OCI-LY3 (cell line): Measurements from ENCODE around the gene FAM131A.

Source experiments
- H2AFZ ChIP-seq: fragments of 200-600, 300-600 bp; shearing (Covaris generic); 2 replicates; pipeline ENCODE4 v1.6.0; 2014; ENCODE audit warnings: antibody characterized with exemption, low read depth, low read length
- H3K27ac ChIP-seq: fragments of 200-600, 300-600 bp; sonication (generic); 2 replicates; pipeline ENCODE4 v1.5.1; 2014; ENCODE audit warnings: mild to moderate bottlenecking, low read length, moderate library complexity, mixed read lengths
- H3K27me3 ChIP-seq: fragments of 200-600, 300-600 bp; sonication (generic); 2 replicates; pipeline ENCODE4 v1.6.1; 2014; ENCODE audit warnings: low read depth, low read length, mixed read lengths
- H3K36me3 ChIP-seq: fragments of 200-600, 300-600 bp; sonication (generic); replicated peaks from 2 replicates; pipeline ENCODE3; 2014; ENCODE audit warnings: low read depth, low read length, mixed read lengths
- H3K4me1 ChIP-seq: fragments of 300-600, 200-600 bp; sonication (generic); 2 replicates; pipeline ENCODE4 v1.6.1; 2014; ENCODE audit warnings: low read length, mixed read lengths
- H3K4me2 ChIP-seq: fragments of 200-600, 300-600 bp; sonication (generic); 2 replicates; pipeline ENCODE4 v1.6.1; 2014; ENCODE audit warnings: low read length, mixed read lengths
- H3K4me3 ChIP-seq: fragments of 300-600, 200-600 bp; sonication (generic); 2 replicates; pipeline ENCODE4 v1.5.1; 2014; ENCODE audit warnings: antibody characterized with exemption, mild to moderate bottlenecking, low read length, moderate library complexity
- H3K79me2 ChIP-seq: fragments of 300-600, 200-600 bp; shearing (Covaris generic); 2 replicates; pipeline ENCODE4 v1.6.1; 2014; ENCODE audit warnings: mild to moderate bottlenecking, low read length, mixed read lengths
- H3K9ac ChIP-seq: fragments of 300-600, 200-600 bp; shearing (Covaris generic); 2 replicates; pipeline ENCODE4 v1.6.0; 2014; ENCODE audit warnings: mild to moderate bottlenecking, low read length, moderate library complexity
- H3K9me3 ChIP-seq: fragments of 200-600, 300-600 bp; shearing (Covaris generic); 2 replicates; pipeline ENCODE4 v1.6.1; 2014; ENCODE audit warnings: low read length, mixed read lengths; ENCODE audit not compliant: insufficient read depth
- H4K20me1 ChIP-seq: fragments of 200-600, 300-600 bp; sonication (generic); 2 replicates; pipeline ENCODE4 v1.6.1; 2016; ENCODE audit warnings: low read length, mixed read lengths; ENCODE audit not compliant: insufficient read depth
- CTCF ChIP-seq: fragments of 200-600, 300-600 bp; sonication (generic); IDR thresholded peaks from 2 replicates; pipeline ENCODE4 v1.5.1; 2014; ENCODE audit warnings: antibody characterized with exemption, low read length, low read depth
- EZH2phosphoT487 ChIP-seq: fragments of 200-600 bp; shearing (Covaris generic); IDR thresholded peaks from 2 replicates; pipeline ENCODE4 v1.6.1; 2018; ENCODE audit warnings: antibody characterized with exemption, mixed run types, low read depth

The FAM131A gene

GRCh38 chr3:184352897-184353545 is 15.6 kb downstream of the FAM131A start:
- Histone ChIP-seq H3K9me3 (no peaks in the 10 kb centered on the region), H3K36me3 (peaks cover 5% of the 10 kb centered on the region), H3K27ac (no peak overlapping the region), H3K9ac (no peak overlapping the region), H4K20me1 (no peaks in the 10 kb centered on the region), H3K4me1 (no peaks in the 10 kb centered on the region), H3K27me3 (no peaks in the 10 kb centered on the region), H3K4me2 (no peak overlapping the region), H3K4me3 (no peak overlapping the region), H3K79me2 (no peaks in the 10 kb centered on the region), H2AFZ (no peak overlapping the region)
- TF ChIP-seq EZH2phosphoT487 (no peak), CTCF (no peak)

- no peaks in the 10 kb centered on the region for H3K9me3 ChIP-seq
- H3K4me3 ChIP-seq: no peak overlapping the region
- no peaks in the 10 kb centered on the region for H3K4me1 ChIP-seq
- H4K20me1 ChIP-seq: no peaks in the 10 kb centered on the region
- H3K4me2 ChIP-seq: no peak overlapping the region
- no peak overlapping the region for H2AFZ ChIP-seq
- H3K36me3 ChIP-seq: peaks cover 5% of the 10 kb centered on the region
- H3K9ac ChIP-seq: no peak overlapping the region
- no peak overlapping the region for H3K27ac ChIP-seq
- H3K79me2 ChIP-seq: no peaks in the 10 kb centered on the region
- H3K27me3 ChIP-seq: no peaks in the 10 kb centered on the region
- TF ChIP-seq CTCF: no peak
These were observed 16.1 kb downstream of the FAM131A start for GRCh38 chr3:184353546-184353941.

- no peaks in the 10 kb centered on the region for H4K20me1 ChIP-seq
- no peaks in the 10 kb centered on the region for H3K27me3 ChIP-seq
- H3K4me3 ChIP-seq: no peak overlapping the region
- H3K27ac ChIP-seq: no peak overlapping the region
- H3K79me2 ChIP-seq: no peaks in the 10 kb centered on the region
- H3K9ac ChIP-seq: no peak overlapping the region
- TF ChIP-seq CTCF (peak; percentile 74), EZH2phosphoT487 (no peak)
- peaks cover 5% of the 10 kb centered on the region for H3K36me3 ChIP-seq
- no peak overlapping the region for H2AFZ ChIP-seq
- 0 out of 2 replicates have a peak overlapping the region, but pooled peaks have one; percentile 26 for H3K4me2 ChIP-seq
- no peaks in the 10 kb centered on the region for H3K9me3 ChIP-seq
- H3K4me1 ChIP-seq: no peaks in the 10 kb centered on the region
These were observed 16.8 kb downstream of the FAM131A start for GRCh38 chr3:184354121-184354728.

- no peaks in the 10 kb centered on the region for H3K4me1 ChIP-seq
- no peaks in the 10 kb centered on the region for H3K27me3 ChIP-seq
- no peak overlapping the region for H3K4me3 ChIP-seq
- no peak overlapping the region for H3K27ac ChIP-seq
- no peaks in the 10 kb centered on the region for H3K9me3 ChIP-seq
- H3K4me2 ChIP-seq: no peak overlapping the region
- H3K36me3 ChIP-seq: peaks cover 5% of the 10 kb centered on the region
- TF ChIP-seq CTCF: no peak
- TF ChIP-seq EZH2phosphoT487: no peak
- no peaks in the 10 kb centered on the region for H4K20me1 ChIP-seq
- H3K9ac ChIP-seq: no peak overlapping the region
- no peak overlapping the region for H2AFZ ChIP-seq
- H3K79me2 ChIP-seq: no peaks in the 10 kb centered on the region
These were observed 17.4 kb downstream of the FAM131A start for GRCh38 chr3:184354754-184355153.
